ENCODE measurements around the gene OR13F1.
"Not testable (repeated sequence)": the region's sequence is repeated elsewhere in the genome, so short reads cannot be mapped to it uniquely, and the experiment has no call there.

The OR13F1 gene, protein sequence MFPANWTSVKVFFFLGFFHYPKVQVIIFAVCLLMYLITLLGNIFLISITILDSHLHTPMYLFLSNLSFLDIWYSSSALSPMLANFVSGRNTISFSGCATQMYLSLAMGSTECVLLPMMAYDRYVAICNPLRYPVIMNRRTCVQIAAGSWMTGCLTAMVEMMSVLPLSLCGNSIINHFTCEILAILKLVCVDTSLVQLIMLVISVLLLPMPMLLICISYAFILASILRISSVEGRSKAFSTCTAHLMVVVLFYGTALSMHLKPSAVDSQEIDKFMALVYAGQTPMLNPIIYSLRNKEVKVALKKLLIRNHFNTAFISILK

DNA sequence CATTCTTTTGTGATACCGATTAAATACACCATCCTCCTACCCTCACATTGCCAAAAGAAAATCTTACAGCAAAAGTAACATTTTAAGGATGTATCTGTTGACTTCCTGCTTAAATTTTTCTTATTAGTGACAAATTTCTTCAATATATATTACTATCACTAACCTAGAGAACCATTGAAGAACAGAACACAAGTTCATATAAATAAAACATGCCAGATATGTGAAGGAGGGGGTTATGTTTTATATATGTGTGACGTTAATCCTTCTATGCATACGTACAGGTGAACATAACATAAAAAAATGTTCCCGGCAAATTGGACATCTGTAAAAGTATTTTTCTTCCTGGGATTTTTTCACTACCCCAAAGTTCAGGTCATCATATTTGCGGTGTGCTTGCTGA is at the start of gene OR13F1:
OR13F1 (plus strand) TSS at position 301 of the 400 bp plus-strand sequence; CDS start at position 301, 0 bp downstream.
- DNase-seq: no peak

DNA sequence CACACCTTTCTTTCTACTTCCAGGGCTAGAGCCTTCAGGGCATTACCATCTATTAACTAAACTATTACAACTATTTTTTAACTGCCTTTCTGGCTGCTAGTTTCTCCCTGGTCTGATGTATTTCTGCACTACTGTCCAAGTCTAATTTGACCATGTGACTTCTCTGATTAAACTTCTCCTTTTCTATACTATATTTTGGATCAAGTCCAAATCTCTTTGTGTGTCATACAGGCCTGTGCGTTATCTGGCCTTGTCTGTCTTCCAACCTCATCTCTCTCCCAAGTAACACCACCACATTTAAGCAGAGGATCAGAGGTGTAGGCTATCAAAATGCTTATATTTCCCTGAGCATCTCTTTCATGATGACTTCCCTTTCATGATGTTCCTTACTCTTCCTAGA is 47.2 kb upstream of the OR13F1 start:
- no peak for DNase-seq

DNA sequence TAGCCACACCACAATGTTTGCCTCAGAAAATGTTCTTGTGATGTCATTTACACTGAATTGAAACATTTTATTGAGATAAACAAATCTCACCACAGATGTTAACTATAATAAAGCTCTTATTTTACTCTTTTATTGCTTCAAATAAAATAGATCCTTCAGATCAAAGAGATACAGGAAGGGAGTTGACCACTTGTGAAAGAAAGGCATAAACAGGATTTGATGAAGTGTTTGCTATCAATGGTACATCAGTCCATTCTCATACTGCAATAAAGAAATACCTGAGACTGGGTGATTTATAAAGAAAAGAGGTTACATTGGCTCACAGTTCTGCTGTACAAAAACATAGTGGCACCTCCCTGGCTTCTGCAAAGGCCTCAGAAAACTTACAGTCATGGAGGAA is 40.2 kb upstream of the OR13F1 start:
- no peak for DNase-seq

GRCh38 chr9:104468261-104468660 is 35.8 kb upstream of the OR13F1 start:
- DNase-seq: no peak

- DNase-seq: no peak
These were observed 21.0 kb upstream of the OR13F1 start for GRCh38 chr9:104482921-104483570.

DNA sequence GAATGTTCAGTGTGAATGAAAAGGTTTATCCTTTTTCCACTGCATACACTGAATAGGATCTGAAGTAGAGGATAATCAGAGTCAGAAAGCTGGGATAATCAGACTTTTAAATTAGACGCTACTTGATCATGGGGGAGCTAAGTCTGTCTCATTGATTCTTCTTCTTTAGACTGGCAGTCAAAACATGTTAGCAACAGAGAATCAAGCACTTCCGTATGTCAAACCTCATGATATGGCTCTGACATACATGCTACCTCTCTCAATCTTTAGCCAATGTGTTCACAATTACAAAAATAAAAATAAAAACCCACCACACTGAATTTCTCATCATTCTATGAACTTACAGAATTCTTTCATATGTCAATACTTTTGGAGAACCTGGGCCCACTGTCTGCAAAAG is 19.0 kb upstream of the OR13F1 start:
- DNase-seq: no peak

DNA sequence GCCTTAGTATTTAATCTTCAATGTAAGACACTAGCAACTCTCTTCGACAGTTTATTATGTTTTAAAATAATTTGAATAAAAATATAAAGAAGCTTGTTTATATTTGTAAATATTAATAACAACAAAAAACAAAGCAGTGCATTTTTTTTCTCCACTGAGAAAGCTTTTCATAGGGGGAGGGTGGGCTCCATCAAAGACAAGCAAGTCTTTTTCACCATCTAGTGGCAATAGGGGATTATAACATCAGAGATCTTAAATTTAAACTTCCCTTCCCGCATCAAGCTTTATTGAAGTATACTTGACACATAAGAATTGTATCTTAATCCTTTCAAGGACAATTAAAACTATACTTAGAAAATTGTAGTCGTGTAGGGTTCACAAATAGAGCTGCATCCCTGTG is 9.3 kb upstream of the OR13F1 start:
- DNase-seq: no peak

DNA sequence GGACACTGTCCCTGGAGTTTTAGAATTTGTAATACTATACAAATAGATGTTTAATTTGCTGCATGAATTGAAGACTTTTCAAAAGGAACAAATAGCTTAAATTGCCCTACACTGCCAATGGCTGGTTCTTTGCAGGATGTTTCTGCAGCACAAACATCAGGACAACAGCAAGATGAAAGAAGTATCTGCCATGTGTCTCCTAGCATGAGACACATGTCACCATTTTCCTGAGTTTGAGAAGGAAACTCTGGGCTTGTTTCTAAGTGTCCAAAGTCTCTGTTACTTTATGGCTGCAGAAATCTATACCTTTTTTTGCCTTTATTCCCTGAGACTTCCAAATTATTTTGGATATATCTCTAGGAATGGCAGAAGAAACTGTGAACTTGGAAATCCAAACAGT is 623 bp upstream of the OR13F1 start:
- DNase-seq: no peak

GRCh38 chr9:104506565-104506964 is 2.5 kb downstream of the OR13F1 start:
- DNase-seq: no peak

- no peak for DNase-seq
These were observed 10.8 kb downstream of the OR13F1 start for GRCh38 chr9:104514901-104515300.

DNA sequence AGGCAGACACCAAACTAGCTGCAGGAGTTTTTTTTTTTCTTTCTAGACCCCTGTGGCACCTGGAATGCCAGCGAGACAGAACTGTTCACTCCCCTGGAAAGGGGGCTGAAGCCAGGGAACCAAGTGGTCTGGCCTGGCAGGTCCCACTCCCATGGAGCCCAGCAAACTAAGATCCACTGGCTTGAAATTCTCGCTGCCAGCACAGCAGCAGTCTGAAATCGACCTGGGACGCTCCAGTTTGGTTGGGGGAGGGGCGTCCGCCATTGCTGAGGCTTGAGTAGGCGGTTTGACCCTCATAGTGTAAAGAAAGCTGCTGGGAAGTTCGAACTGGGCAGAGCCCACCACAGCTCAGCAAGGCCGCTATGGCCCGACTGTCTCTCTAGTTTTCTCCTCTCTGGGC is 16.2 kb downstream of the OR13F1 start:
- DNase-seq: not testable (repeated sequence)

- DNase-seq: no peak
These were observed 23.0 kb downstream of the OR13F1 start, which contains the start of gene OR13C4 for GRCh38 chr9:104527109-104527508. TSS of gene OR13C4 (minus strand) at chr9:104527209. CDS start at chr9:104527209, 0 bp downstream.

- DNase-seq: no peak
These were observed 32.7 kb downstream of the OR13F1 start, which contains the start of gene OR13C3 for GRCh38 chr9:104536756-104537155. TSS of gene OR13C3 (minus strand) at chr9:104536856. CDS start at chr9:104536723, 133 bp downstream.

- DNase-seq: no peak
These were observed 35.2 kb downstream of the OR13F1 start for GRCh38 chr9:104539275-104539674.

- no peak for DNase-seq
These were observed 40.6 kb downstream of the OR13F1 start for GRCh38 chr9:104544644-104545043.

DNA sequence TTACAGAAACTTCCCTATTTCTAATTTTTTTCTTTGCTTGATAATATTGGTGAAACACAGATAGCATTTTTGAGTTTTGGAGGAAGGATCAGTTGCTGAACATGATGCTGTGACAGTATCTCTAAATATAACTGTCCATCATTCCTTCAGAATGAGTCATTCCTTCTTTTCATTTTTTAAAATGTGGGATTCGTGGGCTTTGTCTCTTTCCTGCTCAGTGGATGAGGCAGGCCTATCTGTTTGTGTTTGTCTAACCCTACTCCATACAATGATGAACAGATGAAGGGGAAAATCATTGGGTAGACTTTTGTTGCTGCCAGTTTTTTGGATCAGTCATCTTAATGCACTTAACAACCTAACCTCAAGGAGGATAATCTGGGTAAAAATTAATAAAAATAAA is 49.2 kb downstream of the OR13F1 start:
- no peak for DNase-seq

Data from stimulated activated CD8-positive, alpha-beta memory T cell treated with anti-CD3 and anti-CD28 coated beads, Interleukin-4, amount 100 ng/mL, for 48 hours (primary cell).